Measurements from ENCODE around the gene STX3. TPM values are rescaled to one million over a fixed set of nuclear protein-coding genes. Genes with fewer than 3 reads are reported as not detected.

STX3 gene
- total and polyA plus RNA-seq, 2 of the 8 experiments (the other 6 are each of a cell fraction or from before 2014, with no cell fraction given): 50.5 to 56.1 TPM

DNA sequence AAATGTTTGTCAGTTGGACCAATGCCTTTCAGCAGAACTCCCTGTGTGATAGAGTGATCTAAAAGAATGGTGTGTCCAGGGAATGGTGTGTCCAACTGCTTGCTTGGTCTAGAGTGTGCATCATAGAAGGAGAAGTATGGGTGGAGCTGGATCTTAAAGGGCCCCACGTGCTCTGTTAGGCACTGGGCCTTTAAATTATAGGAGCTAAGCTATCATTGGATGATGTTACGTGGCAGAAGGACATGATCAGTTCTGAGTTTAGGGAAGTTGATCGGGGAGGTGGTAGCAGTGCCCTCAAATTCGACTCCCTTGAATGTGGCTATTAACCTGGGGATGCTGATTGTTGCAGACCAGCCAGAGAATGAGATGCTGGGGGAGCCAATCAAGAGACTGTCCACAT lies 16.4 kb downstream of the STX3 start:
- ChIA-PET CTCF (ENCODE audit: partially characterized antibody) (interaction anchor here (0.9 to 2.3 kb wide), 2 partner anchors 16 to 17 kb away, joined by 3 to 7 read pairs; no protein-coding TSS in a partner anchor), POLR2A (ENCODE audit: partially characterized antibody) (interaction anchor here (0.9 to 1.1 kb wide), 2 partner anchors 14 to 16 kb away, joined by 3 to 5 read pairs; partner anchors contain the start of gene STX3)
- Histone ChIP-seq H2BK12ac (ENCODE audit: low read depth, low read length) (no peak overlapping the region), H3K36me3 (ENCODE audit: control insufficient read depth in 2 of 4, insufficient read depth in 4 of 4, low read length in 3 of 4) (peaks cover 2 to 20% (median 9%) of the 10 kb centered on the region in 4 experiments; a peak in 5 of 8 replicates), H3K4me3 (ENCODE audit: extremely low read depth in 1 of 4, insufficient read depth in 2 of 4, low read depth in 3 of 4, low read length in 4 of 4) (no peak overlapping the region), H3K23ac (ENCODE audit: insufficient read length) (no peak overlapping the region), H2BK20ac (ENCODE audit: low read length) (no peak overlapping the region), H2AFZ (ENCODE audit: low read length) (no peak overlapping the region), H3K27me3 (replicated peaks in 1 of 4; ENCODE audit: control insufficient read depth in 3 of 4, extremely low read depth in 1 of 4, insufficient read depth in 3 of 4, low read length in 3 of 4) (no peaks in the 10 kb centered on the region), H4K91ac (replicated peaks; ENCODE audit: insufficient read length, low read length) (no peak overlapping the region), H3K9ac (replicated peaks in 1 of 4; ENCODE audit: extremely low read depth in 1 of 4, low read depth in 3 of 4, low read length in 3 of 4) (no peak overlapping the region), H3K27ac (ENCODE audit: low read depth, low read length) (no peak overlapping the region), H2AK5ac (ENCODE audit: low read depth, low read length) (no peak overlapping the region), H3K14ac (ENCODE audit: insufficient read length) (no peak overlapping the region), H2BK120ac (replicated peaks; ENCODE audit: low read depth, low read length) (no peak overlapping the region), H3K79me2 (ENCODE audit: control insufficient read depth in 1 of 2, insufficient read depth in 2 of 2, low read length in 2 of 2) (peaks cover 6 to 52% of the 10 kb centered on the region in 2 experiments), H3K79me1 (ENCODE audit: low read depth, low read length) (peaks cover 9% of the 10 kb centered on the region), H3K9me3 (ENCODE audit: insufficient read depth in 2 of 2, low read depth in 1 of 2, low read length in 1 of 2) (no peaks in the 10 kb centered on the region), H4K5ac (ENCODE audit: insufficient read length, low read depth, low read length) (no peak overlapping the region), H3K4me1 (replicated peaks in 1 of 4; ENCODE audit: control insufficient read depth in 3 of 4, insufficient read depth in 4 of 4, low read length in 3 of 4) (no peaks in the 10 kb centered on the region), H3K23me2 (ENCODE audit: low read depth, low read length) (peaks cover 7% of the 10 kb centered on the region; the same call in 1 of the 2 replicates), H3K18ac (ENCODE audit: extremely low read depth, low read length) (no peak overlapping the region), H4K20me1 (replicated peaks in 1 of 2; ENCODE audit: control insufficient read depth in 1 of 2, insufficient read depth in 2 of 2, low read length in 2 of 2) (peaks cover 10 to 18% of the 10 kb centered on the region in 2 experiments), H3K56ac (replicated peaks; ENCODE audit: insufficient read length, low read depth, low read length) (no peak overlapping the region), H3K4me2 (ENCODE audit: insufficient read depth in 1 of 2, low read depth in 2 of 2, low read length in 2 of 2) (no peak overlapping the region), H3K4ac (replicated peaks; ENCODE audit: insufficient read length, low read depth, low read length) (no peak overlapping the region), H2BK15ac (ENCODE audit: low read length) (no peak overlapping the region), H4K8ac (ENCODE audit: extremely low read depth, insufficient read depth, low read length) (no peak overlapping the region), H2BK5ac (ENCODE audit: low read depth, low read length) (no peak overlapping the region)
- no peak for FAIRE-seq
- 88% methylated on average over 4 of the region's 4 CpGs; no CpG with 5 or more reads in 1 of the 2 experiments for WGBS, 2 experiments (ENCODE audit: extremely low coverage in 1 of 2, insufficient coverage in 1 of 2, insufficient read length in 1 of 2, insufficient replicate concordance in 2 of 2, low coverage in 1 of 2, low lambda C conversion rate in 2 of 2, missing lambda C conversion rate in 1 of 2)
- TF ChIP-seq BACH1 (IDR thresholded peaks at IDR 0.05; ENCODE audit: low read length): no peak
- no peak for TF ChIP-seq RAD21 (IDR thresholded peaks at IDR 0.05 in 1 of 2, conservative IDR thresholded peaks at IDR 0.05 in 1 of 2; ENCODE audit: low read depth in 2 of 2, low read length in 2 of 2)
- no peak for TF ChIP-seq CEBPB (IDR thresholded peaks at IDR 0.05; ENCODE audit: low read depth, low read length)
- TF ChIP-seq ATF3 (IDR thresholded peaks at IDR 0.05; ENCODE audit: insufficient read depth, low read depth, low read length): no peak
- TF ChIP-seq, protein P1, sequence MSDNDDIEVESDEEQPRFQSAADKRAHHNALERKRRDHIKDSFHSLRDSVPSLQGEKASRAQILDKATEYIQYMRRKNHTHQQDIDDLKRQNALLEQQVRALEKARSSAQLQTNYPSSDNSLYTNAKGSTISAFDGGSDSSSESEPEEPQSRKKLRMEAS (IDR thresholded peaks at IDR 0.05): no peak
- no peak for DNase-seq (ENCODE audit: low read depth in 1 of 2, low spot score in 2 of 2)

Data from H1 (cell line).